H1 (cell line): Measurements from ENCODE around the gene WDR3. TPM values are rescaled to one million over a fixed set of nuclear protein-coding genes. Genes with fewer than 3 reads are reported as not detected.

Experiments
- BCL11A ChIP-seq, 2 experiments: IDR thresholded peaks; one replicate each; pipeline ENCODE4 v1.6.1; 2011; ENCODE audit warnings: low read depth in 2 of 2, low read length in 2 of 2, mild to moderate bottlenecking in 2 of 2
- CHD7 ChIP-seq: fragments of 300-600 bp; sonication (generic); IDR thresholded peaks from 2 replicates; pipeline ENCODE4 v1.7.1; 2012; ENCODE audit warnings: low read length, moderate library complexity, mild to moderate bottlenecking, inconsistent platforms; ENCODE audit not compliant: insufficient replicate concordance
- ZNF274 ChIP-seq: IDR thresholded peaks from 2 replicates; pipeline ENCODE4 v1.7.0; 2012; ENCODE audit warnings: low read length, borderline replicate concordance; ENCODE audit errors: extremely low read depth
- polyA plus RNA-seq, 7 experiments: library from polyadenylated mRNA; depleted of rRNA in 3 of 7; stranded (reverse) in 5 of 7; unstranded in 2 of 7; fragments of >200 nt in 5 of 7; fragments of 200-250 nt in 2 of 7; gene quantifications; 1 replicate in 5 of 7; 2 replicates in 1 of 7; 4 replicates in 1 of 7; pipeline versions ENCODE4 v1.2.1 to v1.2.3, GENCODE V29; 2011 to 2013; ENCODE audit warnings: missing spikeins in 2 of 7, mixed read lengths in 2 of 7
- total RNA-seq: library from RNA; stranded (reverse); fragmentation: NEBNext Ultra II Directional; extraction: Animal tissue kit (Norgen Biotek cat#: 25700); gene quantifications from 2 replicates; pipeline ENCODE4 v1.2.1, GENCODE V29; 2021

Gene WDR3
- total and polyA plus RNA-seq, 2 of the 8 experiments (the other 6 are each of a cell fraction or from before 2014, with no cell fraction given): 18.2 to 67.9 TPM

GRCh38 chr1:117894078-117894477, 35.5 kb upstream of the WDR3 start (continued):
- TF ChIP-seq CHD7 (no peak), ZNF274 (no peak), BCL11A (IDR thresholded peaks at IDR 0.05; ENCODE audit: low read depth in 2 of 2, low read length in 2 of 2) (no peak)
